Glutamatergic neuron (in vitro differentiated cells): Measurements from ENCODE around the gene BORCS6. TPM values are rescaled to one million over a fixed set of nuclear protein-coding genes. Genes with fewer than 3 reads are reported as not detected.
"Not testable (repeated sequence)": the region's sequence is repeated elsewhere in the genome, so short reads cannot be mapped to it uniquely, and the experiment has no call there.

ENCODE experiments used
- DNase-seq: peaks from one replicate; pipeline ENCODE4 v3.0.0; 2022
- H3K27ac Mint-ChIP-seq: one replicate; pipeline ENCODE4 v1.8.0; 2020; ENCODE audit warnings: mild to moderate bottlenecking, mixed read lengths, inconsistent platforms; ENCODE audit not compliant: unreplicated experiment
- H3K27me3 Mint-ChIP-seq: one replicate; pipeline ENCODE4 v1.8.0; 2020; ENCODE audit warnings: mild to moderate bottlenecking, moderate library complexity, mixed read lengths, inconsistent platforms; ENCODE audit not compliant: unreplicated experiment
- H3K36me3 Mint-ChIP-seq: one replicate; pipeline ENCODE4 v1.8.0; 2020; ENCODE audit warnings: mild to moderate bottlenecking, mixed read lengths, inconsistent platforms; ENCODE audit not compliant: unreplicated experiment
- H3K4me1 Mint-ChIP-seq: one replicate; pipeline ENCODE4 v1.8.0; 2020; ENCODE audit warnings: mild to moderate bottlenecking, low read depth, mixed read lengths, inconsistent platforms; ENCODE audit not compliant: unreplicated experiment
- H3K4me3 Mint-ChIP-seq: one replicate; pipeline ENCODE4 v1.8.0; 2020; ENCODE audit warnings: mild to moderate bottlenecking, mixed read lengths, inconsistent platforms; ENCODE audit not compliant: unreplicated experiment
- H3K9me3 Mint-ChIP-seq: one replicate; pipeline ENCODE4 v1.8.0; 2020; ENCODE audit warnings: mild to moderate bottlenecking, moderate library complexity, mixed read lengths, inconsistent platforms; ENCODE audit not compliant: unreplicated experiment
- CTCF ChIP-seq: fragments of 200-600 bp; sonication (generic); IDR thresholded peaks from one replicate; pipeline ENCODE4 v1.5.0; 2021; ENCODE audit not compliant: partially characterized antibody, unreplicated experiment
- total RNA-seq: library from RNA; stranded (reverse); fragmentation: NEBNext Ultra II Directional; extraction: Animal tissue kit (Norgen Biotek cat#: 25700); gene quantifications from one replicate; pipeline ENCODE4 v1.2.1, GENCODE V29; 2021; ENCODE audit not compliant: unreplicated experiment

BORCS6 gene
- total RNA-seq, 1 donor from 2014 or later, result 14.2 TPM

- peaks cover 19% of the 10 kb centered on the region for H3K4me1 Mint-ChIP-seq
- H3K27ac Mint-ChIP-seq, result peak overlapping the region; percentile 100
- no peaks in the 10 kb centered on the region for H3K36me3 Mint-ChIP-seq
- peak; percentile 58 for DNase-seq
- peaks cover 14% of the 10 kb centered on the region for H3K9me3 Mint-ChIP-seq
- H3K4me3 Mint-ChIP-seq, result peak overlapping the region; percentile 93
- peaks cover 11% of the 10 kb centered on the region for H3K27me3 Mint-ChIP-seq
- no peak for TF ChIP-seq CTCF
Observed at GRCh38 chr17:8173056-8173870, 16.7 kb downstream of the BORCS6 start.

- not testable (repeated sequence) for H3K4me1 Mint-ChIP-seq, H3K4me3 Mint-ChIP-seq, H3K27me3 Mint-ChIP-seq, H3K9me3 Mint-ChIP-seq, H3K27ac Mint-ChIP-seq, DNase-seq, H3K36me3 Mint-ChIP-seq
Observed at GRCh38 chr17:8170186-8170585, 19.8 kb downstream of the BORCS6 start.

GRCh38 chr17:8167526-8167925, 22.5 kb downstream of the BORCS6 start:
- H3K4me3 Mint-ChIP-seq, result no peak overlapping the region

GRCh38 chr17:8166731-8167130, 23.2 kb downstream of the BORCS6 start:
- Mint-ChIP-seq H3K27ac (no peak overlapping the region), H3K36me3 (no peaks in the 10 kb centered on the region), H3K9me3 (peaks cover 5% of the 10 kb centered on the region), H3K4me3 (no peak overlapping the region), H3K4me1 (peaks cover 16% of the 10 kb centered on the region), H3K27me3 (no peaks in the 10 kb centered on the region)
- no peak for TF ChIP-seq CTCF
- DNase-seq, result no peak

More at GRCh38 chr17:8167526-8167925, 22.5 kb downstream of the BORCS6 start:
- H3K27me3 Mint-ChIP-seq, result no peaks in the 10 kb centered on the region
- DNase-seq, result no peak
- peaks cover 16% of the 10 kb centered on the region for H3K4me1 Mint-ChIP-seq
- no peak for TF ChIP-seq CTCF
- H3K27ac Mint-ChIP-seq, result no peak overlapping the region
- H3K36me3 Mint-ChIP-seq, result no peaks in the 10 kb centered on the region
- H3K9me3 Mint-ChIP-seq, result peaks cover 2% of the 10 kb centered on the region

GRCh38 chr17:8164815-8165131, 25.2 kb downstream of the BORCS6 start:
- peaks cover 28% of the 10 kb centered on the region for H3K4me1 Mint-ChIP-seq
- peaks cover 10% of the 10 kb centered on the region for H3K9me3 Mint-ChIP-seq
- no peak for DNase-seq
- H3K27me3 Mint-ChIP-seq, result peaks cover 6% of the 10 kb centered on the region
- no peaks in the 10 kb centered on the region for H3K36me3 Mint-ChIP-seq
- H3K4me3 Mint-ChIP-seq, result peak overlapping the region; percentile 74
- peak overlapping the region; percentile 92 for H3K27ac Mint-ChIP-seq
- no peak for TF ChIP-seq CTCF
